H1 (cell line): ENCODE measurements around the gene ARFGEF3. TPM values are rescaled to one million over a fixed set of nuclear protein-coding genes. Genes with fewer than 3 reads are reported as not detected.

Source experiments
- CTCF ChIA-PET: fragments of 300-600 bp; sonication (Branson Sonifier 250); formaldehyde crosslinking; loops from one replicate; lab custom pipeline; 2021; ENCODE audit not compliant: partially characterized antibody; lab: Charles Lee
- POLR2A ChIA-PET: fragments of 300-600 bp; sonication (Branson Sonifier 250); formaldehyde crosslinking; loops from one replicate; lab custom pipeline; 2021; ENCODE audit warnings: inconsistent platforms; ENCODE audit not compliant: partially characterized antibody; lab: Charles Lee
- DNase-seq, 2 experiments: peaks; one replicate each; pipeline versions ENCODE4 v3.0.0 to v3.0.0-alpha.2; 2010 to 2022; ENCODE audit warnings: low spot score in 2 of 2, low read depth in 1 of 2, mixed read lengths in 1 of 2
- FAIRE-seq: peaks from 2 replicates; lab custom pipeline; 2011; peaks lifted over from hg19 to GRCh38; lab: Jason Lieb, UNC
- H2AFZ ChIP-seq: 2 replicates; pipeline ENCODE4 v1.8.1; 2012; ENCODE audit warnings: low read length, inconsistent platforms
- H2AK5ac ChIP-seq: 2 replicates; pipeline ENCODE4 v1.6.1; 2013; ENCODE audit warnings: low read depth, low read length
- H2BK120ac ChIP-seq: replicated peaks from 2 replicates; pipeline ENCODE3; 2013; ENCODE audit warnings: low read depth, low read length, inconsistent platforms
- H2BK12ac ChIP-seq: 2 replicates; pipeline ENCODE4 v1.6.1; 2013; ENCODE audit warnings: low read depth, low read length
- H2BK15ac ChIP-seq: 2 replicates; pipeline ENCODE4 v1.6.1; 2013; ENCODE audit warnings: low read length
- H2BK20ac ChIP-seq: 2 replicates; pipeline ENCODE4 v1.6.1; 2013; ENCODE audit warnings: low read length
- H2BK5ac ChIP-seq: 2 replicates; pipeline ENCODE4 v1.6.1; 2013; ENCODE audit warnings: low read depth, low read length
- H3K14ac ChIP-seq: 2 replicates; pipeline ENCODE4 v1.6.1; 2013; ENCODE audit warnings: inconsistent platforms; ENCODE audit not compliant: insufficient read length
- H3K18ac ChIP-seq: 2 replicates; pipeline ENCODE4 v1.6.1; 2013; ENCODE audit warnings: low read length; ENCODE audit errors: extremely low read depth
- H3K23ac ChIP-seq: 2 replicates; pipeline ENCODE4 v1.6.1; 2013; ENCODE audit warnings: inconsistent platforms; ENCODE audit not compliant: insufficient read length
- H3K23me2 ChIP-seq: 2 replicates; pipeline ENCODE4 v1.6.1; 2013; ENCODE audit warnings: low read depth, low read length
- H3K27ac ChIP-seq: 2 replicates; pipeline ENCODE4 v1.6.1; 2011; ENCODE audit warnings: low read depth, low read length, inconsistent platforms
- H3K27me3 ChIP-seq, 4 experiments: replicated peaks in 1 of 4; 1 replicate in 1 of 4; 2 replicates in 3 of 4; pipeline versions ENCODE4 v1.6.1 to v1.8.1; 2011 to 2013; ENCODE audit warnings: low read length in 3 of 4, mild to moderate bottlenecking in 3 of 4, inconsistent platforms in 2 of 4, mixed read lengths in 2 of 4, moderate library complexity in 1 of 4; ENCODE audit not compliant: control insufficient read depth in 3 of 4, insufficient read depth in 3 of 4; ENCODE audit errors: extremely low read depth in 1 of 4
- H3K36me3 ChIP-seq, 4 experiments: 2 replicates each; pipeline versions ENCODE4 v1.6.1 to v1.8.1; 2011 to 2013; ENCODE audit warnings: mild to moderate bottlenecking in 4 of 4, low read length in 3 of 4, moderate library complexity in 2 of 4, control low read depth in 1 of 4, inconsistent platforms in 1 of 4; ENCODE audit not compliant: insufficient read depth in 4 of 4, control insufficient read depth in 2 of 4
- H3K4ac ChIP-seq: replicated peaks from 2 replicates; pipeline ENCODE3; 2013; ENCODE audit warnings: low read length, low read depth, mixed read lengths, inconsistent platforms; ENCODE audit not compliant: insufficient read length
- H3K4me1 ChIP-seq, 4 experiments: replicated peaks in 1 of 4; 1 replicate in 1 of 4; 2 replicates in 3 of 4; pipeline versions ENCODE4 v1.6.1 to v1.8.1; 2011 to 2013; ENCODE audit warnings: low read length in 3 of 4, inconsistent platforms in 2 of 4, mixed read lengths in 1 of 4; ENCODE audit not compliant: insufficient read depth in 4 of 4, control insufficient read depth in 3 of 4
- H3K4me2 ChIP-seq, 2 experiments: 2 replicates each; pipeline versions ENCODE4 v1.6.1 to v1.8.1; 2011 to 2013; ENCODE audit warnings: low read depth in 2 of 2, low read length in 2 of 2, control low read depth in 1 of 2, inconsistent platforms in 1 of 2, mild to moderate bottlenecking in 1 of 2; ENCODE audit not compliant: insufficient read depth in 1 of 2
- H3K4me3 ChIP-seq, 4 experiments: fragments of 200-600, 300-600 bp in 1 of 4; sonication (generic), shearing (Covaris generic), sonication (Bioruptor Twin) in 1 of 4; 2 replicates each; pipeline versions ENCODE4 v1.5.1 to v1.8.1; 2011 to 2016; ENCODE audit warnings: low read length in 4 of 4, low read depth in 3 of 4, control low read depth in 2 of 4, inconsistent platforms in 2 of 4, mild to moderate bottlenecking in 2 of 4, mixed read lengths in 1 of 4, moderate library complexity in 1 of 4; ENCODE audit not compliant: insufficient read depth in 2 of 4; ENCODE audit errors: extremely low read depth in 1 of 4
- H3K56ac ChIP-seq: replicated peaks from 2 replicates; pipeline ENCODE3; 2013; ENCODE audit warnings: low read depth, mild to moderate bottlenecking, mixed read lengths, low read length, inconsistent platforms; ENCODE audit not compliant: insufficient read length
- H3K79me1 ChIP-seq: 2 replicates; pipeline ENCODE4 v1.6.1; 2013; ENCODE audit warnings: low read depth, low read length, control low read depth
- H3K79me2 ChIP-seq, 2 experiments: 2 replicates each; pipeline versions ENCODE4 v1.6.1 to v1.8.1; 2012 to 2013; ENCODE audit warnings: low read length in 2 of 2, mild to moderate bottlenecking in 2 of 2, inconsistent platforms in 1 of 2; ENCODE audit not compliant: insufficient read depth in 2 of 2, control insufficient read depth in 1 of 2
- H3K9ac ChIP-seq, 4 experiments: replicated peaks in 1 of 4; 1 replicate in 1 of 4; 2 replicates in 3 of 4; pipeline versions ENCODE4 v1.6.1 to v1.8.1; 2011 to 2013; ENCODE audit warnings: low read depth in 3 of 4, low read length in 3 of 4, control low read depth in 2 of 4, mild to moderate bottlenecking in 2 of 4, moderate library complexity in 2 of 4, inconsistent platforms in 1 of 4; ENCODE audit errors: extremely low read depth in 1 of 4
- H3K9me3 ChIP-seq, 2 experiments: 2 replicates each; pipeline versions ENCODE4 v1.6.1 to v1.8.1; 2012 to 2013; ENCODE audit warnings: mild to moderate bottlenecking in 2 of 2, moderate library complexity in 2 of 2, control low read depth in 1 of 2, inconsistent platforms in 1 of 2, low read depth in 1 of 2, low read length in 1 of 2, mixed read lengths in 1 of 2; ENCODE audit not compliant: insufficient read depth in 2 of 2
- H4K20me1 ChIP-seq, 2 experiments: replicated peaks in 1 of 2; 2 replicates each; pipeline versions ENCODE3 to v1.8.1; 2011 to 2013; ENCODE audit warnings: inconsistent platforms in 2 of 2, low read length in 2 of 2, mild to moderate bottlenecking in 1 of 2; ENCODE audit not compliant: insufficient read depth in 2 of 2, control insufficient read depth in 1 of 2
- H4K5ac ChIP-seq: 2 replicates; pipeline ENCODE4 v1.6.1; 2013; ENCODE audit warnings: low read length, low read depth, mixed read lengths, inconsistent platforms; ENCODE audit not compliant: insufficient read length
- H4K8ac ChIP-seq: 2 replicates; pipeline ENCODE4 v1.8.0; 2013; ENCODE audit warnings: mild to moderate bottlenecking, moderate library complexity, low read length, inconsistent platforms; ENCODE audit not compliant: insufficient read depth; ENCODE audit errors: extremely low read depth
- H4K91ac ChIP-seq: replicated peaks from 2 replicates; pipeline ENCODE3; 2013; ENCODE audit warnings: low read length, mixed read lengths, inconsistent platforms; ENCODE audit not compliant: insufficient read length
- ATF2 ChIP-seq: IDR thresholded peaks from 2 replicates; pipeline ENCODE4 v1.6.1; 2012; ENCODE audit warnings: low read length, inconsistent platforms
- BCL11A ChIP-seq, 2 experiments: IDR thresholded peaks; one replicate each; pipeline ENCODE4 v1.6.1; 2011; ENCODE audit warnings: low read depth in 2 of 2, low read length in 2 of 2, mild to moderate bottlenecking in 2 of 2
- KDM1A ChIP-seq: fragments of 200-600, 300-600 bp; sonication (generic); IDR thresholded peaks from 2 replicates; pipeline ENCODE4 v1.7.1; 2016; ENCODE audit warnings: mild to moderate bottlenecking, low read length, borderline replicate concordance
- KDM5A ChIP-seq: fragments of 200-600 bp; IDR thresholded peaks from 2 replicates; pipeline ENCODE4 v1.7.1; 2012; ENCODE audit warnings: mild to moderate bottlenecking, low read length, inconsistent platforms, mixed read lengths
- MAFK ChIP-seq: IDR thresholded peaks from 2 replicates; pipeline ENCODE4 v1.6.1; 2012; ENCODE audit warnings: low read depth, mild to moderate bottlenecking, improper control_type of control experiment, low read length
- NANOG ChIP-seq: IDR thresholded peaks from 2 replicates; pipeline ENCODE4 v1.6.1; 2011; ENCODE audit warnings: low read length, low read depth, mild to moderate bottlenecking, inconsistent platforms; ENCODE audit not compliant: insufficient read depth, poor library complexity, severe bottlenecking
- RAD21 ChIP-seq, 2 experiments: IDR thresholded peaks in 1 of 2; conservative IDR thresholded peaks in 1 of 2; 2 replicates each; pipeline ENCODE4 v1.6.1; 2011; ENCODE audit warnings: low read depth in 2 of 2, low read length in 2 of 2, improper control_type of control experiment in 1 of 2, inconsistent platforms in 1 of 2, mild to moderate bottlenecking in 1 of 2, moderate library complexity in 1 of 2
- RXRA ChIP-seq: IDR thresholded peaks from 2 replicates; pipeline ENCODE4 v1.6.1; 2011; ENCODE audit warnings: low read depth, mild to moderate bottlenecking, low read length, moderate library complexity; ENCODE audit not compliant: insufficient read depth
- TAF7 ChIP-seq: optimal IDR thresholded peaks from 2 replicates; pipeline ENCODE3; 2011; ENCODE audit warnings: low read depth, mild to moderate bottlenecking, inconsistent platforms, low read length, moderate library complexity, borderline replicate concordance
- TBP ChIP-seq: IDR thresholded peaks from 2 replicates; pipeline ENCODE4 v1.6.1; 2011; ENCODE audit warnings: low read depth, low read length, improper control_type of control experiment
- WGBS, 2 experiments: shearing (Covaris generic) in 1 of 2; methylation state at CpG; one replicate each; pipeline versions ENCODE4 v1.1.6 to v1.1.7; 2013 to 2015; ENCODE audit warnings: low lambda C conversion rate in 2 of 2, mixed read lengths in 2 of 2, inconsistent platforms in 1 of 2, low coverage in 1 of 2, missing lambda C conversion rate in 1 of 2; ENCODE audit not compliant: insufficient replicate concordance in 2 of 2, insufficient coverage in 1 of 2, insufficient read length in 1 of 2; ENCODE audit errors: extremely low coverage in 1 of 2, missing lambda C conversion rate in 1 of 2; 5-methylcytosine and 5-hydroxymethylcytosine counted together
- polyA plus RNA-seq, 7 experiments: library from polyadenylated mRNA; depleted of rRNA in 3 of 7; stranded (reverse) in 5 of 7; unstranded in 2 of 7; fragments of >200 nt in 5 of 7; fragments of 200-250 nt in 2 of 7; gene quantifications; 1 replicate in 5 of 7; 2 replicates in 1 of 7; 4 replicates in 1 of 7; pipeline versions ENCODE4 v1.2.1 to v1.2.3, GENCODE V29; 2011 to 2013; ENCODE audit warnings: missing spikeins in 2 of 7, mixed read lengths in 2 of 7
- total RNA-seq: library from RNA; stranded (reverse); fragmentation: NEBNext Ultra II Directional; extraction: Animal tissue kit (Norgen Biotek cat#: 25700); gene quantifications from 2 replicates; pipeline ENCODE4 v1.2.1, GENCODE V29; 2021

The ARFGEF3 gene
- total and polyA plus RNA-seq, 2 of the 8 experiments (the other 6 are each of a cell fraction or from before 2014, with no cell fraction given), result 5.8 to 23.2 TPM

DNA sequence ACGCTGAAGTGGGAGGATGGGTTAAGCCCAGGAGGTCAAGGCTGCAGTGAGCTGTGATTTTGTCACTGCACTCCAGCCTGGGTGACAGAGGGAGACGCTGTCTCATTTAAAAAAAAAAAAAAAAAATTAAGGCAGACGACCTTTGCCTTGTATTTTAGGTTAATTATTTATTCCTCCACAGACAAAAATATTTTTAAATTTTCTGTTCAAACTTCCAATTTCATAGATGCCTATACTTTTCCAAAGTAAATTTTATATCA, 209.6 kb downstream of the ARFGEF3 start:
- Histone ChIP-seq H3K36me3 (no peaks in the 10 kb centered on the region), H3K4me1 (0 out of 7 replicates have a peak, but pooled peaks cover 0 to 3% (median 0%) of the 10 kb centered on the region in 4 experiments), H3K79me2 (no peaks in the 10 kb centered on the region), H4K20me1 (no peaks in the 10 kb centered on the region), H3K4ac (no peak overlapping the region), H2BK15ac (no peak overlapping the region), H2AFZ (no peak overlapping the region), H3K27ac (no peak overlapping the region), H2BK120ac (no peak overlapping the region), H3K9ac (no peak overlapping the region), H4K5ac (no peak overlapping the region), H3K27me3 (no peaks in the 10 kb centered on the region), H4K91ac (no peak overlapping the region), H2BK12ac (no peak overlapping the region), H3K23ac (no peak overlapping the region), H3K4me2 (no peak overlapping the region), H3K23me2 (no peaks in the 10 kb centered on the region), H3K14ac (no peak overlapping the region), H3K56ac (no peak overlapping the region), H3K18ac (no peak overlapping the region), H2AK5ac (no peak overlapping the region), H2BK20ac (no peak overlapping the region), H3K79me1 (no peaks in the 10 kb centered on the region), H3K9me3 (no peaks in the 10 kb centered on the region), H4K8ac (no peak overlapping the region), H3K4me3 (no peak overlapping the region), H2BK5ac (no peak overlapping the region)
- CTCF ChIA-PET, result interaction anchor here (1.0 to 1.1 kb wide), 2 partner anchors 43 to 366 kb away, joined by 3 read pairs; no protein-coding TSS in a partner anchor
- POLR2A ChIA-PET, result no interaction called here
- TF ChIP-seq TAF7 (no peak), BCL11A (IDR thresholded peaks at IDR 0.05; ENCODE audit: low read depth in 2 of 2, low read length in 2 of 2) (no peak), TBP (no peak), NANOG (no peak), ATF2 (no peak), RAD21 (IDR thresholded peaks at IDR 0.05 in 1 of 2, conservative IDR thresholded peaks at IDR 0.05 in 1 of 2; ENCODE audit: low read depth in 2 of 2, low read length in 2 of 2) (no peak), KDM5A (no peak), KDM1A (no peak), MAFK (no peak), RXRA (no peak)
- no peak for DNase-seq
- 81% methylated on average over 3 of the region's 3 CpGs; no CpG with 5 or more reads in 1 of the 2 experiments for WGBS, 2 experiments
- no peak for FAIRE-seq
